22Rv1 (cell line): ENCODE results near the gene ST3GAL3.
A peak's percentile ranks its signal among the peaks of the same experiment; 100 is the strongest.

Experiments
- H3K27ac ChIP-seq: fragments of 450-650 bp; 2 replicates; pipeline ENCODE4 v1.5.1; 2017
- ZFX ChIP-seq: fragments of 450-650 bp; IDR thresholded peaks from 2 replicates; pipeline ENCODE4 v1.6.1; 2017; ENCODE audit warnings: antibody characterized with exemption, borderline replicate concordance
- TF ChIP-seq, protein P1 (sequence below): fragments of 450-650 bp; IDR thresholded peaks from 2 replicates; pipeline ENCODE4 v1.5.1; 2017; ENCODE audit warnings: mild to moderate bottlenecking

ST3GAL3 gene

DNA sequence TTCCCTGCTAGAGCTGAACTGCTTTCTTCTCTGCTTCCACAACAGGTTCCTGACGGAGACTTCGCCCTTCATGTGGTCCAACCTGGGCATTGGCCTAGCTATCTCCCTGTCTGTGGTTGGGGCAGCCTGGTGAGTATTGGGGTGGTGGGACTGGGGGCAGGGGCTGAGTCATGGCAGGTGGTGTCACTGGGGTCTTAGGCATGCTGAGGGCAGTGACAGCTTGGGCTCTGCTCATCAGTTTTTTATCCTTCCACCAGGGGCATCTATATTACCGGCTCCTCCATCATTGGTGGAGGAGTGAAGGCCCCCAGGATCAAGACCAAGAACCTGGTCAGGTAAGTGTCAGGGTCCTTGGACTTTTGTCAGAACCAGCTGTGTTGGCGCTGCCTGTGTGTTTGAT is 268.7 kb downstream of the ST3GAL3 start:
- TF ChIP-seq, protein P1, sequence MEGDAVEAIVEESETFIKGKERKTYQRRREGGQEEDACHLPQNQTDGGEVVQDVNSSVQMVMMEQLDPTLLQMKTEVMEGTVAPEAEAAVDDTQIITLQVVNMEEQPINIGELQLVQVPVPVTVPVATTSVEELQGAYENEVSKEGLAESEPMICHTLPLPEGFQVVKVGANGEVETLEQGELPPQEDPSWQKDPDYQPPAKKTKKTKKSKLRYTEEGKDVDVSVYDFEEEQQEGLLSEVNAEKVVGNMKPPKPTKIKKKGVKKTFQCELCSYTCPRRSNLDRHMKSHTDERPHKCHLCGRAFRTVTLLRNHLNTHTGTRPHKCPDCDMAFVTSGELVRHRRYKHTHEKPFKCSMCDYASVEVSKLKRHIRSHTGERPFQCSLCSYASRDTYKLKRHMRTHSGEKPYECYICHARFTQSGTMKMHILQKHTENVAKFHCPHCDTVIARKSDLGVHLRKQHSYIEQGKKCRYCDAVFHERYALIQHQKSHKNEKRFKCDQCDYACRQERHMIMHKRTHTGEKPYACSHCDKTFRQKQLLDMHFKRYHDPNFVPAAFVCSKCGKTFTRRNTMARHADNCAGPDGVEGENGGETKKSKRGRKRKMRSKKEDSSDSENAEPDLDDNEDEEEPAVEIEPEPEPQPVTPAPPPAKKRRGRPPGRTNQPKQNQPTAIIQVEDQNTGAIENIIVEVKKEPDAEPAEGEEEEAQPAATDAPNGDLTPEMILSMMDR: no peak
- TF ChIP-seq ZFX: no peak
- H3K27ac ChIP-seq: peak overlapping the region; percentile 94

DNA sequence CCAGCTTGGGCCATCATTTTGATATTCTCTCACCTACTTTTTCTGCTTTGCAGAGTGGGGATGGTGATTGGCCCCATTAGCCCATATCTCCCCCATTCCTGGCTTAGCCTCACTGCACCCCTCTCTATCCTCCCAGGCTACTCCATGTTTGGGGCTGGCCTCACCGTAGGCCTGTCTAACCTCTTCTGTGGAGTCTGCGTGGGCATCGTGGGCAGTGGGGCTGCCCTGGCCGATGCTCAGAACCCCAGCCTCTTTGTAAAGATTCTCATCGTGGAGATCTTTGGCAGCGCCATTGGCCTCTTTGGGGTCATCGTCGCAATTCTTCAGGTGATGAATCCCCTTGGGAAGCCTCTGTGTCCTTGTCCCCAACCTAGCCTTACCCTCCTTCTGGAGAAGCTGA is 269.6 kb downstream of the ST3GAL3 start:
- peak overlapping the region; percentile 94 for H3K27ac ChIP-seq
- TF ChIP-seq ZFX: no peak
- TF ChIP-seq, protein P1: no peak

DNA sequence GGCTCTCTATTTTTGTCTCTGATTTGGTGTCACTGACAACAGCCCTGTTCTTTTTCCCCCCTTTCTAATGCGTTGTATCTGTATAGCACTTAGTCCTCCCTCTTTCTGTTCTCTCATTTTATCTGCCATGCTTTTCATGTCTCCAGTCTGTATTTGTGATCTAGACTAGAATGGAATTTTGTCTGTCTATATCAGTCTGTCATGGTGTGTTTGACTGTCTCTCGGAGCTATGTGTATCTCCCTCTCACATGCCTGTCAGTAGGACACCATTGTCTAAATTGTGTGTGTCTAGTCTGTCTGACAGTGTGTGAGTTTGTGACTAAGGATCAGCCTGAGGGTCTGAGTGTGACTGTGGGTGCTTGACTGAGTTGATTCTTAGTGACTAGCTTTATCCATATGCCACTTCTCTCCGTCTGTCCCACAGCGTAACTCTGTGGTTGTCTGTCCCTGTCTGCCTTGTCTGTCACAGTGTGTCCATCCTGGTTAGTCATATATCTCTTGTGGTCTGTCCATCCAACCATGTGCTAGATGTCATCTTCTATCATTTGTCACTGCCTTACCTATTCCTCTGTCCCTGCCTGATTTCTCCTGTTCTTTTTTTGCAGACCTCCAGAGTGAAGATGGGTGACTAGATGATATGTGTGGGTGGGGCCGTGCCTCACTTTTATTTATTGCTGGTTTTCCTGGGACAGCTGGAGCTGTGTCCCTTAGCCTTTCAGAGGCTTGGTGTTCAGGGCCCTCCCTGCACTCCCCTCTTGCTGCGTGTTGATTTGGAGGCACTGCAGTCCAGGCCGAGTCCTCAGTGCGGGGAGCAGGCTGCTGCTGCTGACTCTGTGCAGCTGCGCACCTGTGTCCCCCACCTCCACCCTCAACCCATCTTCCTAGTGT is 270.3 kb downstream of the ST3GAL3 start:
- TF ChIP-seq ZFX: no peak
- TF ChIP-seq, protein P1: no peak
- H3K27ac ChIP-seq: peak overlapping the region; percentile 94

DNA sequence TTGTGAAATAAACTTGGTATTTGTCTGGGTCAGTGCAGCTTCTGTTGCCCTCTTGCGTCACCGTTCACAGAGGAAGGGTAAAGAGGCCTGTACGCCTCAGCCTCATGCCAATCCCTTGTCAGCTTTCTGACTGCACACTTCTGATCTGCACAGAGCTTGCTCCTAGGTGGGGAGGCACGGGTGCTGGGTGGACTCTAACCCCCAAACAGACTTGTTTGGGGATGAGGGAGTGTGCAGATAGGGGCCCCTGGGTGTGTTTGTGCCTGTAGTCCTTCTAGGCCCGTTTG is 270.9 kb downstream of the ST3GAL3 start:
- TF ChIP-seq, protein P1: no peak
- no peak for TF ChIP-seq ZFX
- peak overlapping the region; percentile 94 for H3K27ac ChIP-seq

DNA sequence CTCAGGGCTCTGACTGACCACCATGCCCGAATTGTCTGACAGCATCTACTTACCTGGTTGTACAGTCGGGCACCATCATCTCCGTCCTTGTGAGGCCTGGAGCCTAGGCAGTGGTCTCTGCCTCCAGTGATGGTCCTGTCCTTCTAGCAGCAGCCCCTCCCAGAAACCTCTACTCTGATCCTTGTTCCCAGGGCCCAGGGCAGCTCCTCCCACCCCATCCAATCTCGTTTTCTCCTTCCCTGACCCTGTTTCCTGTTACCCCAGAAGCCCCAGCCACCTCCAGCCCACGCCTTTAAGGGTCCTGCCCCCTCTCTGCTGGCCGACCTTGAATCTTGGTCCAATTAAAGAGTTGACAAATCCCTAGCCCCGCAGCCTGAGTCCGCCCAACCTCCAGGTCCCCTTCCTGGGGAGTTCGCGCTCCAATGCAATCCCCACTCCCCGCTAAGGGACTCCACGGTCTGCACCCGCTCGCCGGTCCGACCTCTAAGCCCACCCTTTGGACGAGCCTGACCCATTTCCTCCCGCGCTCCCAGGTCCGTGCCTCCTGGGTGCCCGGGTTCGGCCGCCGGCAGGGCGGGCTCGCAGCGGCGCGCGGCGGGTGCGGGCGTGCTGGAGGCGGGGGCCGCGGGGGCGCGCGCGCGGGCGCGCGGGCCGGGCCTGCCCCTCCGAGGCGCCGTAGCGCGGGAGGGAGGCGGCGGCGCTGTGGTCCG is 271.4 kb downstream of the ST3GAL3 start, which contains the start of gene B4GALT2:
B4GALT2 (plus strand) TSS at position 660 of the 710 bp plus-strand sequence. CDS start 1,951 bp downstream, outside the sequence.
- no peak for TF ChIP-seq ZFX
- TF ChIP-seq, protein P1: no peak
- H3K27ac ChIP-seq: peak within 1 kb of the TSS; percentile 94

DNA sequence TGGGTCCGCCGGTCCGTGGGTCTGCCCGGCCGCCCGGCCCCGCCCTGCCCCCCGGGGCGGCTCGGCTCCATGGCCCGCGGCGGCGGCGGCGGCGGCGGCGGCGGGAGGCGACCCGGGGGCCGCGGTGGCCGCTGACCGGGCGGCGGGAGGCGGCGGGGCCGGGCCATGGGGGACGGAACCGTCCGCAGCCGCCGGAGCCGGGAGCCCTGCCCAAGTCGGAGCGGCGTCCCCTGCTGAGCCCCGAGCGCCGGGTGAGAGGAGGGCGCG is 271.9 kb downstream of the ST3GAL3 start:
- TF ChIP-seq, protein P1: no peak
- TF ChIP-seq ZFX: no peak
- H3K27ac ChIP-seq: peak overlapping the region; percentile 94
